K562 (cell line): ENCODE data around the gene ADCY9.

Source experiments
- ARNT ChIP-seq, 2 experiments: fragments of 450-650 bp; IDR thresholded peaks; 2 replicates each; pipeline ENCODE4 v1.6.1; 2016; ENCODE audit warnings: mild to moderate bottlenecking in 1 of 2
- ATF1 ChIP-seq, 2 experiments: fragments of 450-650 bp in 1 of 2; IDR thresholded peaks; 2 replicates each; pipeline ENCODE4 v1.6.1; 2016; ENCODE audit warnings: missing compliant biosample characterization in 1 of 2, missing genetic modification characterization in 1 of 2
- NFE2 ChIP-seq: IDR thresholded peaks from 2 replicates; pipeline ENCODE4 v1.6.1; 2014; ENCODE audit warnings: antibody characterized with exemption, low read depth
- PBX2 ChIP-seq, 2 experiments: IDR thresholded peaks in 1 of 2; conservative IDR thresholded peaks in 1 of 2; 2 replicates each; pipeline ENCODE4 v1.6.1; 2016; ENCODE audit warnings: low read depth in 2 of 2, mild to moderate bottlenecking in 1 of 2, missing compliant biosample characterization in 1 of 2, missing genetic modification characterization in 1 of 2, moderate library complexity in 1 of 2
- RAD51 ChIP-seq: fragments of 450-650 bp; IDR thresholded peaks from 2 replicates; pipeline ENCODE4 v1.7.1; 2016; ENCODE audit warnings: low read depth, mild to moderate bottlenecking, borderline replicate concordance
- SP1 ChIP-seq: sonication (generic); formaldehyde crosslinking; IDR thresholded peaks from 2 replicates; pipeline ENCODE4 v1.8.1; 2022; ENCODE audit warnings: mild to moderate bottlenecking, missing genetic modification reagents
- ZBTB7A ChIP-seq: IDR thresholded peaks from 2 replicates; pipeline ENCODE4 v1.6.1; 2011; ENCODE audit warnings: low read depth, mild to moderate bottlenecking, low read length, moderate library complexity, borderline replicate concordance; ENCODE audit not compliant: control insufficient read depth

GRCh38 chr16:3997231-3997841 lies 118.9 kb downstream of the ADCY9 start:
- TF ChIP-seq NFE2 (no peak), SP1 (CRISPR knock-in tag) (no peak), ATF1 (CRISPR knock-in tag; IDR thresholded peaks at IDR 0.05) (no peak), ATF1 (tag; IDR thresholded peaks at IDR 0.05) (no peak), RAD51 (no peak), ARNT (IDR thresholded peaks at IDR 0.05) (no peak), ZBTB7A (no peak), PBX2 (CRISPR knock-in tag; IDR thresholded peaks at IDR 0.05; ENCODE audit: low read depth) (no peak), PBX2 (tag; conservative IDR thresholded peaks at IDR 0.05; ENCODE audit: low read depth) (no peak)
